Esophagus muscularis mucosa (tissue), 4 donors: ENCODE results near the gene ETV6. TPM values are rescaled to one million over a fixed set of nuclear protein-coding genes. Genes with fewer than 3 reads are reported as not detected.

ENCODE experiments used
- DNase-seq: peaks from one replicate; pipeline ENCODE4 v3.0.0-alpha.2; 2017; ENCODE audit errors: extremely low spot score
- H3K27ac ChIP-seq, 4 donors: fragments of 200-600 bp; sonication (generic); replicated peaks in 1 of 4; 1 replicate in 3 of 4; 2 replicates in 1 of 4; pipeline ENCODE4 v1.5.1; 2016 to 2019; ENCODE audit warnings: mild to moderate bottlenecking in 1 of 4
- H3K27me3 ChIP-seq, 4 donors: fragments of 200-600 bp; sonication (generic); one replicate each; pipeline versions ENCODE4 v1.5.1 to v1.6.0; 2016 to 2019
- H3K36me3 ChIP-seq, 4 donors: fragments of 200-600 bp; sonication (generic); one replicate each; pipeline ENCODE4 v1.5.1; 2016 to 2019
- H3K4me1 ChIP-seq, 4 donors: fragments of 200-600 bp; sonication (generic); one replicate each; pipeline ENCODE4 v1.5.1; 2016 to 2019
- H3K4me3 ChIP-seq, 4 donors: fragments of 200-600 bp; sonication (generic); 1 replicate in 2 of 4; 2 replicates in 2 of 4; pipeline ENCODE4 v1.5.1; 2016 to 2019; ENCODE audit warnings: mild to moderate bottlenecking in 4 of 4, moderate library complexity in 1 of 4
- H3K9me3 ChIP-seq, 4 donors: fragments of 200-600 bp; sonication (generic); 1 replicate in 3 of 4; 2 replicates in 1 of 4; pipeline ENCODE4 v1.5.1; 2016 to 2019
- CTCF ChIP-seq, 3 experiments: fragments of 200-600 bp in 2 of 3; fragments of 450-650 bp in 1 of 3; sonication (generic) in 2 of 3; IDR thresholded peaks; one replicate each; pipeline ENCODE4 v1.5.1; 2017 to 2019; ENCODE audit warnings: antibody characterized with exemption in 3 of 3, mild to moderate bottlenecking in 2 of 3, moderate library complexity in 1 of 3
- EP300 ChIP-seq: sonication (generic); formaldehyde crosslinking; IDR thresholded peaks from one replicate; pipeline ENCODE4 v1.6.1; 2017; ENCODE audit warnings: antibody characterized with exemption
- POLR2A ChIP-seq: fragments of 450-650 bp; IDR thresholded peaks from one replicate; pipeline ENCODE4 v1.6.1; 2017; ENCODE audit warnings: antibody characterized with exemption, moderate library complexity, mild to moderate bottlenecking, low read depth
- POLR2AphosphoS5 ChIP-seq, 2 donors: sonication (generic); formaldehyde crosslinking; IDR thresholded peaks; one replicate each; pipeline ENCODE4 v1.6.1; 2017; ENCODE audit warnings: antibody characterized with exemption in 2 of 2
- WGBS: methylation state at CpG from one replicate; pipeline ENCODE4 v1.1.5; 2018; 5-methylcytosine and 5-hydroxymethylcytosine counted together
- intact Hi-C: fragments of 100-400 bp; cut with DNase I; formaldehyde crosslinking; loops from one replicate; pipeline ENCODE4 v1.15.1; 2023
- total RNA-seq, 4 donors: library from RNA; depleted of rRNA; stranded (reverse); fragments of >200 nt; gene quantifications; one replicate each; pipeline versions ENCODE4 v1.1.0 to v1.2.1, GENCODE V29; 2016

Gene ETV6
- total RNA-seq, 4 donors from 2014 or later = 22.4 to 29.6 (median 25.3) TPM

GRCh38 chr12:11824069-11824468 lies 174.6 kb downstream of the ETV6 start:
- Histone ChIP-seq H3K4me3 (no peak overlapping the region), H3K36me3 (no peaks in the 10 kb centered on the region), H3K27me3 (no peaks in the 10 kb centered on the region), H3K4me1 (peaks cover 19 to 78% (median 73%) of the 10 kb centered on the region in 4 donors), H3K27ac (peak overlapping the region; percentile 53 to 73 (median 71)), H3K9me3 (no peaks in the 10 kb centered on the region)
- DNase-seq = no peak
- WGBS = 94% methylated on average over 7 of the region's 7 CpGs
- TF ChIP-seq POLR2A (no peak), CTCF (IDR thresholded peaks at IDR 0.05) (no peak), EP300 (no peak), POLR2AphosphoS5 (IDR thresholded peaks at IDR 0.05) (no peak)
- intact Hi-C loops = no loop called here

GRCh38 chr12:11824736-11825135 lies 175.3 kb downstream of the ETV6 start:
- H3K27ac ChIP-seq = peak overlapping the region; percentile 53 to 73 (median 71)
- no peak for DNase-seq
- intact Hi-C loops = no loop called here
- WGBS = 89% methylated on average over 3 of the region's 3 CpGs
- TF ChIP-seq CTCF (IDR thresholded peaks at IDR 0.05) (no peak), POLR2A (no peak), POLR2AphosphoS5 (IDR thresholded peaks at IDR 0.05) (no peak), EP300 (no peak)
- peaks cover 25 to 82% (median 80%) of the 10 kb centered on the region in 4 donors for H3K4me1 ChIP-seq
- H3K27me3 ChIP-seq = no peaks in the 10 kb centered on the region
- no peaks in the 10 kb centered on the region for H3K36me3 ChIP-seq
- no peak overlapping the region for H3K4me3 ChIP-seq
- no peaks in the 10 kb centered on the region for H3K9me3 ChIP-seq

GRCh38 chr12:11825278-11825677 lies 175.8 kb downstream of the ETV6 start:
- intact Hi-C loops = no loop called here
- peak overlapping the region; percentile 31 to 73 (median 71) for H3K27ac ChIP-seq
- DNase-seq = no peak
- H3K9me3 ChIP-seq = no peaks in the 10 kb centered on the region
- no peaks in the 10 kb centered on the region for H3K36me3 ChIP-seq
- H3K4me1 ChIP-seq = peaks cover 31 to 87% (median 85%) of the 10 kb centered on the region in 4 donors
- no peaks in the 10 kb centered on the region for H3K27me3 ChIP-seq
- WGBS = 55% methylated on average over 7 of the region's 7 CpGs
- no peak overlapping the region for H3K4me3 ChIP-seq
- TF ChIP-seq EP300 (no peak), CTCF (IDR thresholded peaks at IDR 0.05) (no peak), POLR2A (no peak), POLR2AphosphoS5 (IDR thresholded peaks at IDR 0.05) (no peak)

GRCh38 chr12:11826574-11826973 lies 177.1 kb downstream of the ETV6 start:
- WGBS = 64% methylated on average over 3 of the region's 3 CpGs
- no peak for TF ChIP-seq CTCF (IDR thresholded peaks at IDR 0.05)
- TF ChIP-seq POLR2A = no peak
- TF ChIP-seq POLR2AphosphoS5 (IDR thresholded peaks at IDR 0.05) = no peak
- TF ChIP-seq EP300 = no peak
- Histone ChIP-seq H3K27me3 (no peaks in the 10 kb centered on the region), H3K36me3 (no peaks in the 10 kb centered on the region), H3K4me1 (peaks cover 37 to 99% (median 97%) of the 10 kb centered on the region in 4 donors), H3K9me3 (no peaks in the 10 kb centered on the region), H3K4me3 (no peak overlapping the region), H3K27ac (peak overlapping the region; percentile 69 to 73 (median 71))
- intact Hi-C loops = no loop called here
- no peak for DNase-seq
